HG03066 (cell line): ENCODE results near the gene AOPEP.

ENCODE experiments used
- ATAC-seq: cut with Tn5 transposase; IDR thresholded peaks from one replicate; pipeline ENCODE4 v1.9.1; 2021; ENCODE audit warnings: low read depth; ENCODE audit not compliant: unreplicated experiment

AOPEP gene

DNA sequence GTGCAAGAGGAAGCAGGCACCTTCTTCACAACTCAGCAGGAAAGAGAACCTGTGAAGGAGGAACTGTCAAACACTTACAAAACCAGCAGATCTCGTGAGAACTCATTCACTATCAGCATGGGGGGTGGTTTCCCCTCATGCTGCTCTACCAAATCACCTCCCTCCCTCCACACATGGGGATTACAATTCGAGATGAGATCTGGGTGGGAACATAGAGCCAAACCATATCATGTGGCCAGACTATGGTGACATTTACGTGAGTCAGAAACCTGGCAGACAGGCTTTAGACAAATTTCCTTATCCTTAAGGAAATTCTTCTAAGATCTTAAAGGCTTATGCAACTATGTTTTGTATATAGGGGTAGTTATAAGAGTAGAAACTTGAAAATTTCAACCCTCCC lies 8.7 kb upstream of the AOPEP start:
- ATAC-seq: no peak

DNA sequence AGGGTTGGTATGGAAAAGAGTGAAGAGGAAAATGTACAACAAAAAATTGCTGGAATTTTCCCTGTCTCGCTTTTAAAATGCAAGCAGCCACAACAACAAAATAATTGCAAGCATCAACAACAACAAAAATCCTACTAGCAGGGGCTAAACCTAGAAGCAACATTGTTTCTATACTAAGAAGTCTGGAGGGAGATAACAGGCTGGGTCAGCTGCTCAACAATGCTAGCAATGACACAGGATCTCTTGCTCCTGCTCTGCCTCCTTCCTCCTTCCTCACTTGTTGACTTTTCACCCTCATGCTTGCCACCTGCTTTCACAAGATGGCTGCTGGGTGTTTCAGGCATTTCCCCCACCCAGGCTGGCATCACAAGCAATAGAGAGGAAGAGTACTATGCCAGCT lies 7.6 kb upstream of the AOPEP start:
- ATAC-seq: no peak

DNA sequence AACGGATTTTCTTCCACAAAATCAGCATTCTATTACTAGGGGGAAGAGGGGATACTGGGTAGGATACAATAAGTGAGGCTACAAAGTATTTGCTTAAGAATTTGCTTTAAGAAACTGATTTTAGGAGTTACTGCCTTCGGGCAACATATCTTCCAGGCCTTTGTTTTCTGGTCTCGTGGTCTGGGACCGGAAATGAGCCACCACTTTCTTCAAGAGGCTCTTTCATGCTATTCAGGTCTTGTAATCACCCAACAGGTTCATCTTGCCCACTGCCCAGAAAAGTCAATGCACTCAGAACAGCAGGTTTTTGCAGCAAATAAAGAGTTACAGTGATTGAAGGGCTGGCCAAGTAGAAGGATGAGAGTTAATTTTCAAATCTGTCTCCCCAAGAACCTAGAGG lies 6.6 kb upstream of the AOPEP start:
- ATAC-seq: no peak

DNA sequence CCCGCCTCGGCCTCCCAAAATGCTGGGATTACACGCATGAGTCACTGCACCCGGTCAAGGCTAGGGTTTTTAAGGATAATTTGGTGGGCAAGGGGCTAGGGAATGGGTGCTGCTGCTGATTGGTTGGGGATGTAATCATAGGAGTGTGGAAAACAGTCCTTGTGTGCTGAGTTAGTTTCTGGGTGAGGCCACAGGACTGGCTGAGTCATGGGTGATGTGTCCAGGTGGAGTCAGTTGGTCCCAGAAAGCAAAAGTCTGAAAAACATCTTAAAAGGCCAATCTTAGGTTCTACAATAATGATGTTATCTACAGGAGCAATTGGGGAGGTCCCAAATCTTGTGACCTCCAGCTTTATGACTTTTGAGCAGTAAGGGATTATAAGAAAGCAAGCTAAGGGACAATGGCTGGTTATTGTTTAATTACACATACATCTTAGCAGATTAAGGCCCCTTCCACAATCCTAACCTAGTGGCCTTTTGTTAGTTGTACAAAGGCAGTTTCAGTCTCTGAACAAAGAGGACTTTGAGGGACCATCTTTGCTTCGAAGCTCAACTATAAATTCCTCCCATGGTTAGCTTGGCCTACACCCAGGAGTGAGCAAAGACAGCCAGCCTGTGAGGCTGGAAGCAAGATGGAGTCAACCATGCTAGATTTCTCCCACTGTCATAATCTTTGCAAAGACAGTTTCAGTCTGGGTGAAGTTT lies 5.5 kb upstream of the AOPEP start:
- no peak for ATAC-seq

DNA sequence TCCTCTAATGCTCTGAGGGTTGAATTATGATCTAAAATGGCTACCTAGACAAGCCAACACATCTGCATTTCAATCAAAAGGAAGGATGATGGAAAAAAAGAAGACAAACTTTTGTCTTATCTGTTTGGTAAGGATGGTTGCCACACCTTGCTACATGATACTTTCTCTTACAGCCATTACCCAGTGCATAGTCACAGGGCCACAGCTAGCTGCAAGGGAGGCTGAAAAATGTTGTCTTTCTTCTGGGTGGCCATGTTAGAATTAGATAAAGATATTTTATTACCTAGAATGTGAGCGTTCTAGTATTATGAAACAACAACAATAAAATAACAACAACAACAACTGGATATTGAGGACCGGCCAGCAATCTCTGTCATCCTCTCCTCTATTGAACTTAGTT lies 4.7 kb upstream of the AOPEP start:
- ATAC-seq: no peak

DNA sequence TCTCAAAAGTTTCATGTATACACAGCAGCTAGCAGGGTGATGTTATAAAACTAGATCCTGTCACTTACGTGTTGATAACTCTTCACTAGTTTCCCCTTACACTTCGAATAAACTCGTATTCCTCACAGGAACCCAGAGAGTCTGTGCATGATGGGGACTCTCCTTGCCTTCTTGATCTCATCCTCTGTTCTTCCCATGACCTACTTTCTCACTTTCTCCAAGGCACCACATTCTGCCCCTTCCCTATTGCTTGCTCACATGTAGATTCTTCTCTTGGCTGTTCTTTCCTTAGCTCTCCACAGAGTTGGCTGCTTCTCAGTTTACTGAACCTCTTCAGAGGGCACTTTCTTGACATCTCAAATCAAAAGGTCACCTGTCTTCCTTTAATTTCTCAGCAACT lies 1.2 kb upstream of the AOPEP start:
- no peak for ATAC-seq

- no peak for ATAC-seq
These were observed 2.2 kb downstream of the AOPEP start for GRCh38 chr9:94728719-94729118.

DNA sequence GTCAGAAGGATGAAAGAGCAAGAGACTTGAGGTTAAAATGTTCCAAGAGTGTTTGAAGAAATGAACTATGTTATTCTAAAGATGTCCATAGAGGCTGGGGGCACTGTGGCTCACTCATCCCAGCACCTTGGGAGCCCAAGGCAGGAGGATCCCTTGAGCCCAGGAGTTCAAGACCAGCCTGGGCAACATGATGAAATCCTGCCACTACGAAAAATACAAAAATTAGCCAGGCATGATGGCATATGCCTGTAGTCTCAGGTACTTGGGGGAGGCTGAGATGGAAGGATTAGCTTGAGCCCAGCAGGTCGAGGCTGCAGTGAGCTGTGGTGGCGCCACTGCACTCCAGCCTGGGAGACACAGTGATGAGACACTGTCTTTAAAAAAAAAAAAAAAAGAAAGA lies 2.7 kb downstream of the AOPEP start:
- no peak for ATAC-seq

DNA sequence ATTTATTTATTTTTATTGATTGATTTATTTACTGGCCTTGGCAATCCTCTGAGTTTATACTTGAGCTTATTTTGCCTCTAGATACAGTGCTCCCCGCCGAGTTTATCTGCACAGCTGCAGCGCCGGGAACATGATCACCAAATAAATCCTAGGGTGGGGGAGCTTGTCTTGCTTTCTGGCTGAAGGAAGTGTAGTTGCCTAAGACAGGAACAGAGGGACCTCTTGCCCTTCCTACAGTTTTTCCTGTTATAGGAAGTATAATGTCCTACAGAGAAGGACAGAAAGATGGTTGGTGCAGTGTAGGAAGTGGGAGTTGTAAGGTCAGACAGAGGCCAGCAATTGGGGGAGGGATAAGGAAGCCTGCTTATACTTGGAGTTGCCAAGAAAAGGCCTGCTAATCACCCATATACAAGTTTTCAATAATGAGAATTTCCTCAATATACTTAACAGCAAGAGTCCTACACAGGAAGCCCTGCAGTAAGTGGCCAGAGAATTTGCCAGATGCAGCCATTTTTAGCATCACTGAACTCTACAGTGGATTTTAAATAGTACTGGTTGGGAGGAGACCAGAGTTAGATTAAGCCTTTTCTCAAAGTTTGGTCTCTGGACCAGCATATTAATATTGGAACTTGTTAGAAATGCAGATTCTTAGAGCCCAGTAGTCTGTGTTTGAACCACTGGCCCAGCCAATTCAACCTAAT lies 7.7 kb downstream of the AOPEP start:
- no peak for ATAC-seq

- no peak for ATAC-seq
These were observed 10.3 kb downstream of the AOPEP start for GRCh38 chr9:94736759-94737158.

GRCh38 chr9:94740145-94740840 lies 13.8 kb downstream of the AOPEP start:
- no peak for ATAC-seq

DNA sequence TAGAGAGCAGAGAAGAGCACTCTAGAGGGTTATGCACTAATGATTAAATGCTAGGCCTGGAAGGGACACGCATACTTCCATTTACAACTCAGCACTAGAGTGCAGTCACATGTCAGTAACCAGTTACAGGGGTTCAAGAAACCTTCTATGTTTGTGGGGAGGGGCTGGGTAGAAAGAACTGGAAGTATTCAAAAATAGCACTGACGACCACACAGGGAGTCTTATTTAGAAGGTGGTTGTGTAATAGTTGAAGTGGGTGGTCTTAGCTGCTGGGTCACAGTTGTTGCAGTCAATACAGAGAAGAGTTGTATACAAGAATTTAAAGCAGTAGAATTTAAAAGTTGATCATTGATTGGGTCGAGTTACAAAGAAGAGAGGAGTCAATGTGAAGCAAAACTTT lies 15.4 kb downstream of the AOPEP start:
- ATAC-seq: no peak

- no peak for ATAC-seq
These were observed 16.8 kb downstream of the AOPEP start for GRCh38 chr9:94743035-94743954.

GRCh38 chr9:94745806-94746540 lies 19.5 kb downstream of the AOPEP start:
- ATAC-seq: no peak

DNA sequence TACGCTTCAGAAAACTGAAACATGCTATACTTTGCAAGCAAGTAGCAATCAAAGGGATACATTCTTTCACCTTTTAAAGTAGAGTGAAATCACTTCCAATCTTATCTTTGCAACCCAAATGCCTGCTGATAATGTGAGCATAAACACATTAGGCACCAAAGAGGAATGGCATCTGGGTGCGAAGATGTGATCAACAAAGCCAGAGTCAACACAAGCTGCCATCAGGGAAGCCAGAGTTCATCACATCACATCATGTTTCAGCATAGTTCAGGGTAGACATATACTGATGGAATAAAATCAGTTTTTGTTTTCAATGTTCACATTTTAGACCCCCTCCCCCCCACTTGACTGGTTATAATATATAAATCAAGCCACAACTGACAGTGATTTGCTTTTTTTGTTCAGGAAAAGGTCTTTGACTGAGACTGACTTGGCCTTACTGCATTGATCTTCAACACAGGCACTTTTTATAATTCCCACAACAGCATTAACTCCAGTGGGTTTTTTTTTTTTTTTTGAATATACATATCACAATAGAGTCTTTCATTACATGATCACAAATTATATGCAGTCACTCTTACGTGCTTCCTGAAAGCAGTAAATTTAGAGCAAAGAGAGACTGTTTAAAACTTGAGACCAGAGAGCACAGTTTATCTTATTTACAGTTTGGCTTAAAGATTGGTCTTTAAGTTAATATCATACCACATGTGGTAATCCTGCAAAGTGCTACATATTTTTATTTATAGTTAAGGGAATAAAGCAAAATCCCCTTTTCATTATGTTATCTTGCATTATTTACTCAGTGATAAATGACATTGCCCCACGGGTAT lies 20.3 kb downstream of the AOPEP start:
- ATAC-seq: no peak

DNA sequence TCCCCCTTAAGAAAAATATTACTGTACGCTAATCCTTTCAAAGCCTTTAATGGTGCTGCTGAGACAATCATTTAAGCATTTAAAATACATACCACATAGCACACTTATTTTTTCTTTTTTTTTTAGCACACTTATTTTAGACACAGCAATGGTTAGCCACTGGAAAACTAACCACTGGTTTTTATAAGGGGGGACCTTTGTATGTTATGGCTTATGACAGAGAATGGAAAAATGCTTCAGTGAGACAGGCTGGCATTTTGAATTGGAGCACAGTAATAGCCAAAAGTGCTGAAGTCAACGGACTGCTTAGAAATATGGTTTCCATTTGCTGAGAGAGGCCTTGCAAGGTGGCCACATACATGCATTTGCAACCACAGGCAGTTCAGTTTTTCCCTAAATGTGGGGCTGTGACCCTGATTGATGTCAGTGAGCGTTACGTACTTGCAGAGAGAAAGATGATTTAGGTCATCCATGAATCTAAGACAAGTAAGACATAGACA lies 28.5 kb downstream of the AOPEP start:
- ATAC-seq: no peak

- no peak for ATAC-seq
These were observed 30.7 kb downstream of the AOPEP start for GRCh38 chr9:94757158-94757557.

GRCh38 chr9:94758031-94758430 lies 31.5 kb downstream of the AOPEP start:
- ATAC-seq: no peak

DNA sequence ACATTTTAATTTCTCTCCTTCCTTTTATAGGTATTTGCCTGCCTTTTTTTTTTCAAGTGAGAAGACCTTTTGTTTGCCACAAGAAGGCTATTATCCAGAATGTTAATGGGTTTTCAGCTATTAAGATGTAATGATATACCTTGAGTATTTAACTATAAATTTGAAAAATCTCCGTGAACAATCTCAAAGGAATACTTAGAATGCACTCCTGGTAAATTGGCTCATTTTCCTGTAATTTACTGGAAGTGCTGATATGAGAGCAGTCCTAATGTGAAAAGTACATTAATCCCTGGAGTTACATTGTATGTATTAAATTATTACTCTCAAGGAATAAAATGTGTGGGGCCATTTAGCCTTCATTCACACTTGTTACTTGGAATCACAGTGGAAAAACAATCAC lies 32.4 kb downstream of the AOPEP start:
- no peak for ATAC-seq
